ENCODE results near the gene GNRHR. TPM values are rescaled to one million over a fixed set of nuclear protein-coding genes. Genes with fewer than 3 reads are reported as not detected.

The GNRHR gene
- total RNA-seq, 1 donor from 2014 or later, result not detected

DNA sequence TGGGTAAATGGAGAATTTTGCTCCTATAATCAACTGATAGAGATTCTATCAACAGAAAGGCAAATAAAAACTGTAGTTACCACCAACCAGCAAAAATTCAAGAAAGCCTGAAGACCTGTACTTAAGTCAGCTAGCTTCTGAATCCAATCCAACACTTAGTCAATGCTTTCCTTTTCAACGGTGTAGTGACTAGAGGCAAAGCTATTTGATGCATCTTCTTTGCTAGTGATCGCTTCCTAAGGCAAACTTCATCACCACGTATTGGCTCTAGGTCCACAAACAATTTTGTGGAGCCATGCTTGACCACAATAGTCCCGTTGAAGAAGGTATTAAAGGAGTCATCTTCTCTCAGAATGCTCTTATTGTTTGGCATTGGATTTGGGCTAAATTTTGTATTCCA, 28.2 kb downstream of the GNRHR start:
- Histone ChIP-seq H3K27me3 (no peaks in the 10 kb centered on the region), H3K4me1 (no peaks in the 10 kb centered on the region), H3K9me3 (peaks cover 0 to 4% of the 10 kb centered on the region in 2 donors), H3K27ac (no peak overlapping the region), H3K36me3 (peaks cover 0 to 8% of the 10 kb centered on the region in 2 donors), H3K4me3 (no peak overlapping the region)
- DNase-seq (ENCODE audit: low spot score in 2 of 2), result no peak
- TF ChIP-seq, protein P1, sequence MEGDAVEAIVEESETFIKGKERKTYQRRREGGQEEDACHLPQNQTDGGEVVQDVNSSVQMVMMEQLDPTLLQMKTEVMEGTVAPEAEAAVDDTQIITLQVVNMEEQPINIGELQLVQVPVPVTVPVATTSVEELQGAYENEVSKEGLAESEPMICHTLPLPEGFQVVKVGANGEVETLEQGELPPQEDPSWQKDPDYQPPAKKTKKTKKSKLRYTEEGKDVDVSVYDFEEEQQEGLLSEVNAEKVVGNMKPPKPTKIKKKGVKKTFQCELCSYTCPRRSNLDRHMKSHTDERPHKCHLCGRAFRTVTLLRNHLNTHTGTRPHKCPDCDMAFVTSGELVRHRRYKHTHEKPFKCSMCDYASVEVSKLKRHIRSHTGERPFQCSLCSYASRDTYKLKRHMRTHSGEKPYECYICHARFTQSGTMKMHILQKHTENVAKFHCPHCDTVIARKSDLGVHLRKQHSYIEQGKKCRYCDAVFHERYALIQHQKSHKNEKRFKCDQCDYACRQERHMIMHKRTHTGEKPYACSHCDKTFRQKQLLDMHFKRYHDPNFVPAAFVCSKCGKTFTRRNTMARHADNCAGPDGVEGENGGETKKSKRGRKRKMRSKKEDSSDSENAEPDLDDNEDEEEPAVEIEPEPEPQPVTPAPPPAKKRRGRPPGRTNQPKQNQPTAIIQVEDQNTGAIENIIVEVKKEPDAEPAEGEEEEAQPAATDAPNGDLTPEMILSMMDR (IDR thresholded peaks at IDR 0.05), result no peak
- intact Hi-C loops (cut with DNase I), result no loop called here

DNA sequence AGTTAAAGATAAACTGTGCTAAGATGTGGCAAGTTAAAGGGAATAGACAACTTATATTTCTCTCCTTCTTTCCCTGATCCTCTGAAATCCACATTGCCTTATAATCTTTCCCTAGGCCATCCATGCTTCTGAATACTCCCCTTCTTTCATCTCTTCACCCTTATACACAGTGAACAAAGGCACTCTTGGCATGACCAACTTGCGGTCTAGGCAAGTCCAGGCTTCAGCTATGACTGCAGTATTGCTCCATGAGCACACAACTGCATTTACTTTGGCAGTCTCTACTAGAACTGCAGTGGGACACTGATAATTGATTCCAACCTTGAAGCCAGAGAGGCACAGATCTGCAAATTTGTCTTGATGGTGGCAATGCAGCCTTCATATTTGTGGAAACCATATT, 29.1 kb downstream of the GNRHR start:
- Histone ChIP-seq H3K4me1 (no peaks in the 10 kb centered on the region), H3K4me3 (no peak overlapping the region), H3K27me3 (no peaks in the 10 kb centered on the region), H3K9me3 (peaks cover 0 to 4% of the 10 kb centered on the region in 2 donors), H3K36me3 (peaks cover 0 to 16% of the 10 kb centered on the region in 2 donors), H3K27ac (no peak overlapping the region)
- intact Hi-C loops (cut with DNase I), result no loop called here
- TF ChIP-seq, protein P1 (IDR thresholded peaks at IDR 0.05), result no peak
- DNase-seq (ENCODE audit: low spot score in 2 of 2), result no peak

DNA sequence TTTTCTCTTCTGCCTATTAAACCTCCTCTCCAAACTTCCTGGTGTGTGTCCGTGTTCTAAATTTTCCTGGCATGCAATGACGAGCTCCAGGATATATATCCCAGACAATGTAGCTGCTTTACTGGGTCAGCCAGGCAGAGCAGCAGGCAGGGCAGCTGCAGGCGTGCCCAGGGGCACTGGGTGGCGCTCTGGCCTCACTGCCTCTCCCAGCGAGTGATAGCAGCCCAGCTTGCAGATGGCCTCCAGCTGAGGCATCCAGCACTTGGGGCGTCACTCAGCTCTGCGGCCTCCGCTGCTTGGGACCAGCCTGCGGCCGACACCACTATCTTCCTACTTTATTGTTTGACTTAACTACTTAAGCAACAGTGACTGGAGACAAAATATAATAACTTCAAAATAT, 30.2 kb downstream of the GNRHR start:
- Histone ChIP-seq H3K36me3 (peaks cover 0 to 16% of the 10 kb centered on the region in 2 donors), H3K27me3 (no peaks in the 10 kb centered on the region), H3K9me3 (peaks cover 0 to 4% of the 10 kb centered on the region in 2 donors), H3K4me1 (no peaks in the 10 kb centered on the region), H3K4me3 (no peak overlapping the region), H3K27ac (no peak overlapping the region)
- intact Hi-C loops (cut with DNase I), result no loop called here
- TF ChIP-seq, protein P1 (IDR thresholded peaks at IDR 0.05), result no peak
- no peak for DNase-seq (ENCODE audit: low spot score in 2 of 2)

DNA sequence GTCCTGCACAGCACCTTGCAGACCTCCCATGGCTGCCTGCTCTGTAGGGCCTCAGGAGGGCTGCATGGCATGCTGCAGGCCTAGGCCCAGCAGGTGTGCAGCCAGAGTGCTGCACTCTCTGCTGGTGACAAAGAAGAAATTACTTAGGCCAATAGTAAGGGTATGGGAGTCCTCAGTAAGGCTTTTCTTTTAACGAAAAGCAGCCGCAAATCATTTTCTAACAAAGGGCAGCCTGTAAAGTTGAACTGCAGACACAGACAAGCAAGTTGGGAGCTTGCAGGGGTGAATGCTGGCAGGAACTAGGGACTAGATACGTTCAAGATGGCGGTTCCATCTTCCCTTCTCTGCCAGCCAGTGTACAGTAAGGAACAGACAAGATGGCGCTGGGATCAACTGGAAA, 30.8 kb downstream of the GNRHR start:
- TF ChIP-seq, protein P1 (IDR thresholded peaks at IDR 0.05), result no peak
- Histone ChIP-seq H3K4me1 (no peaks in the 10 kb centered on the region), H3K4me3 (no peak overlapping the region), H3K36me3 (peaks cover 0 to 16% of the 10 kb centered on the region in 2 donors), H3K9me3 (peaks cover 0 to 4% of the 10 kb centered on the region in 2 donors), H3K27me3 (no peaks in the 10 kb centered on the region), H3K27ac (no peak overlapping the region)
- DNase-seq (ENCODE audit: low spot score in 2 of 2), result no peak
- intact Hi-C loops (cut with DNase I), result no loop called here

DNA sequence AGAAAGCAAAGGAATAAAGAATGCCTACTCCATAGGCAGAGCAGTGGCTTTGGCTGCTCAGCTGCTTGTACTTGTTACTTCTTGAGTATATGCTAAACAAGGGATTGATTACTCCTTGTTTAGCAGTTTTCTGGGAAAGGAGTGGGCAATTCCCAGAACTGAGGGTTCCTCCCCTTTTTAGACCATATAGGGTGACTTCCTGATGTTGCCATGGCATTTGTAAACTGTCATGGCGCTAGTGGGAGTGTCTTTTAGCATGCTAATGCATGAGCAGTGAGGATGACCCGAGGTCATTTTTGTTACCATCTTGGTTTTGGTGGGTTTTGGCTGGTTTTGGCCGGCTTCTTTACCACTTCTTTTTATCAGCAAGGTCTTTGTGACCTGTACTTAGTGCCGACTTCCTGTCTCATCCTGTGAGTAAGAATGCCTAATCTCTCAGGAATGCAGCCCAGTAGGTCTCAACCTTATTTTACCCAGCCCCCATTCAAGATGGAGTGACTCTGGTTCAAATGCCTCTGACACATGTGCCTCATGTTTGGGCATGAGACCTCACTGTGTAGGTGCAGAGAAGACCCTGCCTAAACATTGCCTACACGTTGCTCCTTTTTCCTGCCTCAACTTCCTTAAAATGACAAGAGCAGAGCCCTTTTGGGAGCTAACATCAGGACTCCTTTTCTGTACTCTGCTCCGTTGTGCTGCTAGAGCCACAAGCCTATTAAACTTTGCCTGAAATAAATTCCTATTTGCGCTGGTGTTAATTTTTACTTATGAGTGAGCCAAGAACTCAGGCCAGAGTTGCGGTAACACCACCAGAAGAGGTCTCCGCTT, 32.2 kb downstream of the GNRHR start:
- TF ChIP-seq, protein P1 (IDR thresholded peaks at IDR 0.05), result no peak
- peaks cover 0 to 16% of the 10 kb centered on the region in 2 donors for H3K36me3 ChIP-seq
- H3K4me1 ChIP-seq, result no peaks in the 10 kb centered on the region
- intact Hi-C loops (cut with DNase I), result no loop called here
- H3K27ac ChIP-seq, result no peak overlapping the region
- H3K4me3 ChIP-seq, result no peak overlapping the region
- no peak for DNase-seq (ENCODE audit: low spot score in 2 of 2)
- no peaks in the 10 kb centered on the region for H3K9me3 ChIP-seq
- H3K27me3 ChIP-seq, result no peaks in the 10 kb centered on the region
